ENCODE data around the gene SIX6.
"Not testable (repeated sequence)": the region's sequence is repeated elsewhere in the genome, so short reads cannot be mapped to it uniquely, and the experiment has no call there.

The SIX6 gene

GRCh38 chr14:60508707-60509437 is at the start of gene SIX6:
Gene SIX6 (plus strand): TSS chr14:60509146. CDS start chr14:60509399, 253 bp downstream.
- DNase-seq = no peak

- not testable (repeated sequence) for DNase-seq
These were observed 28.7 kb upstream of the SIX6 start for GRCh38 chr14:60480248-60480647.

GRCh38 chr14:60482743-60483142 is 26.2 kb upstream of the SIX6 start:
- DNase-seq = no peak

DNA sequence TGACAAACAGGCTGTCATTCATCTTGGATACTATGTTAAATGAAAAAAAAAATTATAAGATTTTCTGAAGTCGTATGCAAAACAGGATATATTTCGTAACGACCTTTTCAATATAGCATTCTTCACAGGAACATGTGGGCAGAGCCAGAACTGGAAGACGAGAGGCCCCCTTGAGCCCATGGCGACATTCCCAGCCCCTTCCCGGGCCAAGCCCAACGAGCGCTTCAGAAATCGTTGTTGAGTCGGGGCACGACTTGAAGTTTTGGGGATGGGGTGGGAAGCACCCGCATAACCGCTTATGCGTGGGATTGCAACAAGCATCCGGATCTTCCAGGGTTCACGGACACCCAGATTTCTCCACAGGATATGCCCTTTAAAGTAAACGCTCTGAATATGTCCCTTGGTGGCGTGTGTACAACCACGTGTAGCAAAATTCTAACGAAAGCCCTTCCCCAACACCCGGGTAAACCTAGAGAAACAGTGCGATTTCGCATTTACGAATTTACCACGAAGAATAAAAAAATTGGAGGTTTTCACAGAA is 23.8 kb upstream of the SIX6 start:
- no peak for DNase-seq

DNA sequence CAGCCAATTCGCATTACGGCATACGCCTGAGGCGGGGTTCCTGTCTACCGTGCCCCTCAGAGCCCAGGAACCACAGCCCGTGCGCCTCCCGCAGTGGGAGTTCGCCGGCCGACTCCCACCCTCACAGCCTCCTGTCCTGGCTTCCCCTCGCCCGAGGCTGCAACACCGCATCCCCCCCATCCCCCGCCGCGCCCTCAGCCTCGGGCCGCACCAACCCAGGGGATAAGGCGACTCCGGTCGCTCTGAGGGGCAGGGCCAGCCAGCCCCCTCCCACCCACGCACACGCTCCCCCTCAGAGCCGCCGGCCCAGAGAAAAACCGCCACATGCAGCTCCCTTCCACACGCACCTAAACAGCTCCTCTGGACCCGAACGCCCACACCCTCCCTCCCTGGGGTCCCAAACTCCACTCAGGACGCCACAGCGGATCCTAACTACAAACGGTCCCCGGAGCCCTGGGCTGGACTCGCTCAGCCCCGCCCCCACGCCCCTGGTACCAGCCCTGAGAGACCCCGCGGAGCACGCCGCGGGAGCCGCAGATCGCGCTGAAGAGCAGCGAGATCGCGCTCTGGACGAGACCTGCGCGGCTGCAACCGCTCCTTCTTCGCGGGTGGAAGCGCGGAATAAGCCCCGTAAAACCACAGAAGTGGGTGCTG is 23.2 kb upstream of the SIX6 start, which contains the start of gene C14orf39:
Gene C14orf39 (minus strand): TSS at position 466 of the 654 bp plus-strand sequence. CDS start 985 bp downstream, outside the sequence.
- no peak for DNase-seq

DNA sequence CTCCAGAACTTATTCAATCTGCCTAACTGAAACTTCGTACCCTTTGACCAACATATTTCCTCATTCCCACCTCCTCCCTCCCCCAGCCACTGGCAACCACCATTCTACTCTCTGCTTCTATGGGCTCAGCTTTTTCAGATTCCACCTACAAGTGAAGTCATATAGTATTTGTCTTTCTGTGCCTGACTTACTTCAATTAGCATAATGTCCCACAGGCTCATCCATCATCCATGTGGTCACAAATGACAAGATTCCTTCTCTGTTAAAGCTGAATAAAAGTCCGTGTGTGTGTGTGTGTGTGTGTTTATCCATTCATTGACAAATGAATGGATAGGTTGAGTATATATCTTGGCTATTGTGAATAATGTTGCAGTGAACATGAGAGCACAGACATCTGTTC is 21.7 kb upstream of the SIX6 start:
- no peak for DNase-seq

DNA sequence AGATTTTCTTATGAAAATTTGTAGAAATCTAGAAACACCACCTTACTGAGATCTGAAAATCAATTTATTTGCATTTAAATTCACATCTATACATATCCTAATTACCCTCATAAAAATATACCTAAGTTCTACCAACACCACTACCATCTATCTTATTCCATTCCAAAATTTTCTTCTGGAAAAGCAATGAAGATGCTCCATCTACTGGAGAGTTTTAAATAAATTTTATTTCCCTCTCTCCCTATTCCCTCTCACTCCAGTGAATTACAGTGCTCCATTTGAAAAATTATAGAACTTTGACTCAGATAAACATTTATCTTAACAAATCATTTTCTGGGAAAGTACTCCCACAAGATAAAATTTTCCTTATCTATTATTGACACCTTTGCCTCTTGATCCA is 20.8 kb upstream of the SIX6 start:
- no peak for DNase-seq

DNA sequence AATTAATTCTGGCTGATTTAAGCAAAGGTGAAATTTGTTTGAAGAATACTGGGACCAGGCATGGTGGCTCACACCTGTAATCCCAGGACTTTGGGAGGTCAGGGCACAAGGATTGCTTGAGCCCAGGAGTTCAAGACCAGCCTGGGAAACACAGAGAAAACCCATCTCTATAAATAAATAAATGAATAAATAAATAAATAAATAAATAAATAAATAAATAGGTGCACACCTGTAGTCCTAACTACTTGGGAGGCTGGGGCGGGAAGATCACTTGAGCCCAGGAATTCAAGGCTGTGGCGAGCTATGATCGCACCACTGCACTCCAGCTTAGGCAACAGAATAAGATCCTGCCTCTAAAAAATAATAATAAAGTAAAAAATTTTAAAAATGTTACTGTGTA is 18.7 kb upstream of the SIX6 start:
- no peak for DNase-seq

DNA sequence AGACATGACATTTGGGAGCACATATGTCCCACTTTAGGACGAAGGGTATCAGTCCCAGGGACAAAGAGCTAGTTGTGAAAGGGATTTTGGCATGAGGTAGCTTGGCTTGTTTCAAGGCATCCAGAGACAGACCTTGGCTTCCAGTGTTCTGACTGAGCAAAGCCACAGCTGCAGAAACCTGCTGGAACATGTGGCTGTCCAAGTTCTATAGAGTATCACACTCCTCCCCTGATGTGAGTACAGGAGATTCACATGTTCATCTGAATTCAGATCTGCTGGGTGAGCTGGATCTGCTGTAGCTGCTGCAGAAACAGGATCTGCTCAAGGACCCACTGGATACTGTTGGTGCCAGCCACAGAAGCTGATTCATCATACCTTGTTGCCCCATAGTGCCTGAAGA is 13.0 kb upstream of the SIX6 start:
- DNase-seq = no peak

DNA sequence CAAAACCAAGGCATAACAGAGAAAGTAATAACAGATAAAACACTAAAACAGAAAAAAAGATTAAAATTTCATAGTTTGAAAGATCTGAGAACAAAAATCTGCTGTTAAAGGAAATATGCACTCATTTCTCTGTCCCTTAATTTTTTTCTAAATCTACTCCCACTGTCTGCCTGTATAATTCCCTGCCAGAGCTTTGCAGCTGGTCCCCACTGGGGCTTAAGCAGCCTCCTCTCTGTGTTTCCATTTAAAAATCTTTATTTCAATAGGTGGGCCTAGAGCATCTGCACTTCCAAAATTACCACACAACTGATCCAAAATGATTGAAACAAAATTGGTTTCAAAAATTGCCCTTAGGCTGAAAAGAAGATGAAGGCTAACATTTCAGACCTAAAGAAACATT is 6.4 kb upstream of the SIX6 start:
- no peak for DNase-seq

DNA sequence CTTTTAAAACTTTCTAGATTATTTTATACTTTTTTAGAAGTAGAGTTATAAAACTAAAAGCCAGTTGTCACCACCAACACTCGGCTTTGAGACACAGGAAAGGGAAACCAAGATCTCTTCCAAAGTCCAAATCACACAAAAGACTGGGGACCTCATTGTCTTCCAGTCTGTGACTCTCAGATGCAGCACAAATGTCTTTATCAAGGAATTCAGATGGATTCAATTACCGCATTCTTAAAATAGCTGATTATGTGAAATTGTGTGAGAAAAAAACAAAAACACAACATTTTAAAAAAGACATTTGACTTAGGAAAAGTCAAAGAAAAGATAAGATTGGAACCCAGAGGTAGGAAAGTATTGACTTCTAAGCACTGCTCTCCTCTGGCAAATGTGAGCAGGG is 3.5 kb upstream of the SIX6 start:
- no peak for DNase-seq

DNA sequence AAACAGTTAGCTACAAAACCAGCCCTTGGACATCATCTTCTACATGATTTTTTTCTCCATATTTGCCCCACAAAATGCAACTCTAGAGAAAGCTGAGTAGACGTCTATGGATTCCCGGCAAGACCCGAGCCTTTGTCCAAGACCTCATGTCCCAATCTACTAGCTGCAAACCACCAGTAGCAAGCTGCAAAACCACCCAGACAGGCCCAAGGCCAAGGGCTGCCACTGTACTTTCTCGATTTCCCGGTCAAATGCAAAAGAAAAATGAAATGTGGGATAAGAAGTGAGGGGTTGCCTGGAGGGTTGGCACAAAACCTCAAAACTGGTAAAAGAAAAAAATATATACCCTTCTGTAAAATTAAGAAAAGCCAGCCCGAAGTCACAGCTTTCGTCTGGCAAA is 2.9 kb upstream of the SIX6 start:
- DNase-seq = no peak

DNA sequence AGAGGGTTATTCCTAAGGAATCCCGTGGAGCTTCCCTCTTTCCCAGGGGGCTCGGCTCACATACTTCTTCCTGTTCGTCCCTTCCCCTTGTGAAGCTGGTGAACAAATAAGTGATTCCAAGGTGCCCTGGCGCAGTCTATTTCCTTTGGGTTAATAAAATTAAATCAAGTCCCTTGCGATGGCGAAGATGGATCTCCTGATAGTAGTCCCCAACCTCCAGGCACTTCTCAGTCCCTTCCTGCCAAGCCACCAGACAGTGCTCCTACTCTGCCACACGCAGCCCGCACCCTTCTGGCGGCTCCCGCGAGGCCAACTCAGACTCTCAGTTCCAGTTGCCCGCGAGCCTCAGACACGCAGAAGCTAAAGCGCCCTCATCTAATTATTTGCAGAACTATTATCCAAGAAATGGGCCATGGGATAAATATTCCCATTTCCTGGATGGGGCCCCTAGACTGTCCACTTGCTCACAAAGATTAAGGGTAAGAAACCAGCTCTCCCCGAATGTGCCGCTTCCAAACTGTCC is 2.4 kb upstream of the SIX6 start:
- no peak for DNase-seq

DNA sequence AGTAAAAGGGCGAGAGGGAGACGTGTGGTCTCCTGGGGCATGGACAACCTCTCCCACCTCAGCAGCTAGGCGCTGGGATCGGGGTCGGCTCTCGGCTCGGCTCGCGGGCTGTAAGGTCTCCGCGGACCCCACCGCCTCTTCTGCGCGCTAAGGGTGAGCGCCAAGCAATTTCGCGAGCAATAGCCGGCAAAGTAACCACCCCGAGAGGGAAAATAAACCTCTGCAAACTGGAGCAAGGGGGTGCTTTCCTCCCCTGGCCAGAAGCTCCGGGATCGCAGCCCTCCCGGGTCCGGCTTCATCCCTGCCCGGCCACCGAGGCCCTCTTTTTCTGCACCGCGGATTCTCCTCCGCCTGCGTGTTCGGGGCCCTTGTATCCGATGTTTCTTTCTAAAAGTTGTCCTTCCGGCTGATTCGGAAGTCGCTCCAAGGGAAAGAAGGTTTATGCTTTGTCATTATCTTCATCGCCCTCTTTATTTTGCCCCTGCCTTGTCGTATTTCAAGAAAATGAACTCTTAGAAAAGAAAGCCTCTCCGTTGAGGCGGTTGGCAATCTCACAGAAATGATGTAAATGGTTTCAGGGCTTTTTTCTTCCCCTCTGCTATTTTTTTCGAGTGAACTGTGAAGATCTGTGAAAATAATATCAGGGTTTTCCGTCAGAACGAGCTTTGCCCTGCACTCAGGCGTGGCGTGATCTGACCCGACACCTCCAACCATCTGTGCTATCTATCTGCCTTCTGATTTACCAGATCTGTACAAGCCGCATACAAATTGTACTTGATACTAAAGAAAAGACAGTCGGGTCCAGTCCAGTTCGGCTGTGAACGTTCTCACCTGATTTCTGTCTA is 1.7 kb upstream of the SIX6 start:
- DNase-seq = no peak

DNA sequence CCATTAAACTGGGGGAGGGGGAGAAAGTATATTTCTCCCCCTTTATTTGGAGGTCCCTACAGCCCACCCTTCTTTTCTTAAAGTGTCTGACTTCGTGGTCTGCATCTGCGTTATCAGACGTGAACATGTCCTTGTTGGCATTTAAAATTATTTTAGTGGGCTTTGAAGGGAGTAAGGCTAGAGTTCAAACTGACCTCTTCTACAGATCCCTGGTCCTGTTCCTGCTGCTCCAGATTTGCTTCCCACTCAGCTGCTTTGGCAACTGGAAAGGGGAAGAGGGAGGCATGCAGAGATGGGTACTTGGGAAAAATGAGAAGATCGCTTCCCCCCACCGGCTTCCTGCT is 611 bp upstream of the SIX6 start:
- no peak for DNase-seq

GRCh38 chr14:60509438-60510253 is 700 bp downstream of the SIX6 start:
- DNase-seq = no peak

DNA sequence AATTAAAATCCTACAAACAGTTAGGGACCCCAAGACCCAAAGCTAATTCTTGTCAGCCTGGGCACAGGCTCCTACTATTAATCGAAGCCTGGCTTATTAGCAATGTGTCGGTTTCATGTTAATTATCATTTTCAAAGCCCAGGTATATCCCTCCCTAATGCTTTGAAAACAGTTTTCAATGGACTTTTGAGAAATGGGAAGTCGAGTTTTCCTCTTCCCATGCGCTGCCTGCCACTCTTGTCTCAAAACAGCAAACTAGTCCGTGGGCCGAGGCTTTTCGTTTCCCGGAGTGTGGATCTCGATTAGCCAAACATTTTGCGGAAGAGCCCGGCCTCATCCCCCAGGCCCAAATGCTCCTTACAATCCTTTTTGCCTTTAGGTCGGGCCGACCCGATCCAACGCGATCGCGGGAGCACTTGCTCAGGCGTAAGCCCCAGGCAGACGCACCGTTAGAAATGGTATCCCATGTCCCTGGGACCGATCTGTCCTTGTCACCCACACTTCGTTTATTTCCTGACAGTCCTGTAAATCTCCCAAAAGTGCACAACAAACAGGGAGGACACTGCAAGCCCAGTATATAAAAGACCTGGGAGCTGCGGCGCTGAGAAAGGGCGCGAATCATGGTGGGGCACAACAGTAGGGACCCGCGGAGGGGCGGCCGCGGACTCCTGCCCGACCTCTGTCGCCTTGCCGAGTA is 1.5 kb downstream of the SIX6 start:
- DNase-seq = no peak

GRCh38 chr14:60510951-60511599 is 2.1 kb downstream of the SIX6 start:
- no peak for DNase-seq

DNA sequence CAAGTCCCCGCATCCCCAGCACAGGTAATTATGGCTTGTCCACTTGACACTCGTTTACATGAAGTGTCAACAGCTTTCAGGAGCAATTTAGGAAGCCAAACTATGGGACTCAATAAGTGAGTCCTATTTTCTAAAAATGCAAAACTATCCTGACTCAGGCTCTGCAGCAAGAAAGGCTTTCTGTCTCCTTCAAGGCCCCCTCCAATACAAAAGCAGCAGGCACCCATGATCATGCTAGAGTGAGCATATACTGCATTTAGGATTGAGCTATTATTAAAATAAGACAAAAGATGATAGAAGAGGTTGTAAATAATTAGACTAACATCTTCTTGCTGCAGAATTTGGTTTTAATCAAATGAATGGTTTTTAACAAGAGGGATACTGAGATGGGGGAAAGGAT is 3.2 kb downstream of the SIX6 start:
- DNase-seq = no peak

DNA sequence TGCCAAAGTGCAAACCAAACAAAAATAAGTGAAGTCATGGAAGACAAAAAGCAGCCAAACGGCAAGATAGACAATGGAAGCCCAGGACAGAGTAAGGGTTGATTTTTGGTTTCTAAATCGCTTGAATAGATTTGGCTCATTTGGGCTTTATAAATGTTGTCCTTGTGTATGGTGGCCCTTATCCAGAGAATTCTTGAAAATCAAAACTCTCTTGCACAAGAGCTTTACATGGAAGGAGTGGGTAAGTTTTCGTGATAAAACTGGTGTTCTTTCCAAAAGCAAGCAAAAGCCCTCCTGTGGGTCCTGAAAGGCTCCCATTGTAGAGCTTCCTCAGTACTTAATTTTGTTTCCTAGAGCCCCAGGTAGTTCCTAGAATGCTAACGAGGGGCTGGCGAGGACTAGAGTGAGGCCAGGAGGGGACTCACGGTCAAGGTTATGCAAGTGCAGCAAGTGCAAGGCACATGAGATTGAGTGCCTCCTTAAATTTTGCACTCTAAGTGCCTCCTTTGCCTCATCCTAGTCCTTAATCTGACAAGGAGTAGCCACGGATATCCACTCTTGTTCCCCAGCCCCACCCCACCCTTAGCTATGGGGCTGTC is 4.1 kb downstream of the SIX6 start:
- no peak for DNase-seq

- no peak for DNase-seq
These were observed 5.4 kb downstream of the SIX6 start for GRCh38 chr14:60514378-60514740.
